Measurements from ENCODE around the gene TRIM59. TPM values are rescaled to one million over a fixed set of nuclear protein-coding genes. Genes with fewer than 3 reads are reported as not detected.

Gene TRIM59
- total and polyA plus RNA-seq, 2 of the 4 experiments (the other 2 are of a cell fraction), result 8.0 to 65.4 TPM

- H3K9me3 ChIP-seq (ENCODE audit: control insufficient read depth, insufficient read depth, low read length), result peaks cover 8% of the 10 kb centered on the region
- H2BK5ac ChIP-seq (ENCODE audit: low read depth, low read length, poor library complexity, severe bottlenecking), result peak overlapping the region; percentile 31
- H4K91ac ChIP-seq (ENCODE audit: insufficient read depth, low read depth, low read length), result peak overlapping the region; percentile 20; the same call in 1 of the 2 replicates
- no peak overlapping the region for H2AK9ac ChIP-seq (replicated peaks; ENCODE audit: low read depth, low read length, poor library complexity)
- no peak overlapping the region; the same call in 1 of the 2 replicates for H3K18ac ChIP-seq (ENCODE audit: low read depth, low read length)
- peak overlapping the region; percentile 74 for H2BK120ac ChIP-seq (ENCODE audit: low read depth, low read length)
- peaks cover 11% of the 10 kb centered on the region for H3K9me1 ChIP-seq (ENCODE audit: insufficient read depth, low read length)
- no peak overlapping the region for H3K27ac ChIP-seq (ENCODE audit: insufficient read depth, low read length)
- peak; percentile 85 for DNase-seq
- in situ Hi-C loops (cut with MboI; ENCODE audit: low sequenced_read_pairs) (no loop called here), intact Hi-C loops (cut with micrococcal nuclease) (no loop called here), dilution Hi-C loops (cut with HindIII; ENCODE audit: low sequenced_read_pairs, unreplicated experiment) (no loop called here)
- ChIA-PET POLR2A (ENCODE audit: unreplicated experiment) (no interaction called here), CTCF (no interaction called here)
- H2BK20ac ChIP-seq (ENCODE audit: low read depth, low read length), result peak overlapping the region; percentile 47
- no peaks in the 10 kb centered on the region for H3K36me3 ChIP-seq (ENCODE audit: control insufficient read depth, insufficient read depth, low read length)
- no peaks in the 10 kb centered on the region; a peak in 1 of 4 replicates for H3K79me1 ChIP-seq (ENCODE audit: low read depth in 1 of 2, low read length in 2 of 2)
- no peak overlapping the region for H3K4me2 ChIP-seq (ENCODE audit: low read depth, low read length)
- peak overlapping the region; percentile 11; the same call in 1 of the 2 replicates for H3K23ac ChIP-seq (ENCODE audit: low read depth, low read length)
- 83% methylated on average over 1 of the region's 1 CpG; no CpG with 5 or more reads in 1 of the 2 experiments for WGBS, 2 experiments (ENCODE audit: extremely low coverage in 2 of 2, insufficient read length in 1 of 2)
- TF ChIP-seq BHLHE40 (IDR thresholded peaks at IDR 0.05; ENCODE audit: low read depth, low read length), result no peak
- TF ChIP-seq MXI1 (IDR thresholded peaks at IDR 0.05; ENCODE audit: borderline replicate concordance, low read depth, low read length), result no peak
- TF ChIP-seq MAFK (IDR thresholded peaks at IDR 0.05; ENCODE audit: low read depth, low read length), result no peak
- TF ChIP-seq, protein P1, sequence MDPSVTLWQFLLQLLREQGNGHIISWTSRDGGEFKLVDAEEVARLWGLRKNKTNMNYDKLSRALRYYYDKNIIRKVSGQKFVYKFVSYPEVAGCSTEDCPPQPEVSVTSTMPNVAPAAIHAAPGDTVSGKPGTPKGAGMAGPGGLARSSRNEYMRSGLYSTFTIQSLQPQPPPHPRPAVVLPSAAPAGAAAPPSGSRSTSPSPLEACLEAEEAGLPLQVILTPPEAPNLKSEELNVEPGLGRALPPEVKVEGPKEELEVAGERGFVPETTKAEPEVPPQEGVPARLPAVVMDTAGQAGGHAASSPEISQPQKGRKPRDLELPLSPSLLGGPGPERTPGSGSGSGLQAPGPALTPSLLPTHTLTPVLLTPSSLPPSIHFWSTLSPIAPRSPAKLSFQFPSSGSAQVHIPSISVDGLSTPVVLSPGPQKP (IDR thresholded peaks at IDR 0.05; ENCODE audit: borderline replicate concordance, low read depth, low read length), result no peak
- TF ChIP-seq MAZ (IDR thresholded peaks at IDR 0.05; ENCODE audit: borderline replicate concordance, low read depth, low read length), result no peak
- no peak for TF ChIP-seq NFE2L2 (IDR thresholded peaks at IDR 0.05; ENCODE audit: low read depth, low read length)
- TF ChIP-seq CHD1 (IDR thresholded peaks at IDR 0.05; ENCODE audit: low read depth, low read length), result no peak
- TF ChIP-seq USF2 (IDR thresholded peaks at IDR 0.05; ENCODE audit: low read depth, low read length), result no peak
- H2BK15ac ChIP-seq (ENCODE audit: low read depth, low read length), result no peak overlapping the region; the same call in 2 of the 3 replicates
- peaks cover 20% of the 10 kb centered on the region for H3K4me1 ChIP-seq (ENCODE audit: control insufficient read depth, insufficient read depth, low read length)
- H3K27me3 ChIP-seq (ENCODE audit: control insufficient read depth, insufficient read depth, low read length), result no peaks in the 10 kb centered on the region
- H3K56ac ChIP-seq (ENCODE audit: extremely low read depth, insufficient read depth, low read length), result no peak overlapping the region
- peak overlapping the region; percentile 12 for H2AFZ ChIP-seq (replicated peaks; ENCODE audit: low read length, poor library complexity)
- no peak overlapping the region for H4K5ac ChIP-seq (ENCODE audit: low read depth, low read length)
- no peak overlapping the region for H3K4me3 ChIP-seq (ENCODE audit: insufficient read depth, low read depth, low read length)
- no TSS peak for BruUV-seq (replicated peaks)
- ATAC-seq (ENCODE audit: low read depth), result no peak
- no peak overlapping the region for H4K8ac ChIP-seq (ENCODE audit: low read depth in 2 of 2, low read length in 2 of 2)
- H3K14ac ChIP-seq (replicated peaks; ENCODE audit: low read depth, low read length), result peak overlapping the region; percentile 14; the same call in 1 of the 2 replicates
- H4K20me1 ChIP-seq (ENCODE audit: insufficient read depth, low read length), result no peaks in the 10 kb centered on the region
- peak overlapping the region; percentile 53 for H3K4ac ChIP-seq (ENCODE audit: low read depth, low read length)
- H3K9ac ChIP-seq (ENCODE audit: low read depth, low read length), result no peak overlapping the region
- H2AK5ac ChIP-seq (ENCODE audit: low read depth, low read length), result peak overlapping the region; percentile 36; the same call in 1 of the 2 replicates
Observed at GRCh38 chr3:160473221-160473620, 23.6 kb upstream of the TRIM59 start.
